K562 (cell line): ENCODE results near the gene CCDC200. TPM values are rescaled to one million over a fixed set of nuclear protein-coding genes. Genes with fewer than 3 reads are reported as not detected.
A peak's percentile ranks its signal among the peaks of the same experiment; 100 is the strongest.

ENCODE experiments used
- ARID4B ChIP-seq: sonication (generic); formaldehyde crosslinking; IDR thresholded peaks from 2 replicates; pipeline ENCODE4 v1.8.0; 2022; ENCODE audit warnings: mild to moderate bottlenecking, missing genetic modification reagents
- BCL6 ChIP-seq: fragments of 250-450 bp; sonication (Bioruptor Pico); IDR thresholded peaks from 2 replicates; pipeline ENCODE4 v1.4.0; 2020
- CBX2 ChIP-seq: fragments of 200-600 bp; sonication (generic); IDR thresholded peaks from one replicate; pipeline ENCODE4 v1.6.1; 2012; ENCODE audit warnings: mild to moderate bottlenecking, low read length, inconsistent platforms; ENCODE audit not compliant: insufficient read depth, poor library complexity, severe bottlenecking
- FOXK1 ChIP-seq: sonication (generic); formaldehyde crosslinking; IDR thresholded peaks from 2 replicates; pipeline ENCODE4 v1.8.0; 2022; ENCODE audit warnings: missing genetic modification reagents, mild to moderate bottlenecking, borderline replicate concordance
- GABPA ChIP-seq: fragments of 200-800 bp; sonication (Bioruptor generic); conservative IDR thresholded peaks from 2 replicates; pipeline ENCODE4 v1.6.1; 2016; ENCODE audit warnings: low read depth, missing genetic modification characterization, missing compliant biosample characterization
- GTF2B ChIP-seq: IDR thresholded peaks from 2 replicates; pipeline ENCODE4 v1.6.1; 2011; ENCODE audit not compliant: insufficient read length; ENCODE audit errors: extremely low read depth
- HMGXB4 ChIP-seq: sonication (generic); formaldehyde crosslinking; IDR thresholded peaks from 2 replicates; pipeline ENCODE4 v1.8.1; 2023; ENCODE audit warnings: mild to moderate bottlenecking, missing genetic modification reagents
- NCOA1 ChIP-seq: fragments of 450-650 bp; IDR thresholded peaks from 2 replicates; pipeline ENCODE4 v1.6.1; 2016; ENCODE audit warnings: low read depth
- NCOA6 ChIP-seq: fragments of 450-650 bp; IDR thresholded peaks from 2 replicates; pipeline ENCODE4 v1.6.1; 2017; ENCODE audit warnings: mild to moderate bottlenecking
- PKNOX1 ChIP-seq: fragments of 450-650 bp; IDR thresholded peaks from 2 replicates; pipeline ENCODE4 v1.6.1; 2016
- PTRF ChIP-seq: fragments of 450-650 bp; IDR thresholded peaks from 2 replicates; pipeline ENCODE4 v1.6.1; 2016; ENCODE audit warnings: mild to moderate bottlenecking, missing genetic modification characterization, missing compliant biosample characterization
- SLC30A9 ChIP-seq: fragments of 250-450 bp; sonication (Bioruptor Pico); IDR thresholded peaks from 2 replicates; pipeline ENCODE4 v1.8.0; 2022; ENCODE audit warnings: mild to moderate bottlenecking, moderate library complexity
- SREBF2 ChIP-seq: sonication (generic); formaldehyde crosslinking; IDR thresholded peaks from 2 replicates; pipeline ENCODE4 v1.4.0; 2020; ENCODE audit warnings: mild to moderate bottlenecking, missing genetic modification reagents
- STAG1 ChIP-seq: sonication (generic); formaldehyde crosslinking; IDR thresholded peaks from 2 replicates; pipeline ENCODE4 v1.5.0; 2020; ENCODE audit warnings: missing genetic modification reagents, borderline replicate concordance
- TCF15 ChIP-seq: fragments of 250-450 bp; sonication (Bioruptor Pico); IDR thresholded peaks from 2 replicates; pipeline ENCODE4 v1.8.0; 2022; ENCODE audit warnings: moderate library complexity, mild to moderate bottlenecking, inconsistent platforms
- YBX1 ChIP-seq: fragments of 450-650 bp; IDR thresholded peaks from 2 replicates; pipeline ENCODE4 v1.7.1; 2016; ENCODE audit warnings: mild to moderate bottlenecking
- ZNF224 ChIP-seq: sonication (generic); formaldehyde crosslinking; IDR thresholded peaks from 2 replicates; pipeline ENCODE4 v1.8.0; 2022; ENCODE audit warnings: mild to moderate bottlenecking, missing genetic modification reagents
- ZNF277 ChIP-seq: fragments of 250-450 bp; sonication (Bioruptor Pico); IDR thresholded peaks from 2 replicates; pipeline ENCODE4 v1.8.0; 2022; ENCODE audit warnings: inconsistent platforms, mild to moderate bottlenecking, moderate library complexity, borderline replicate concordance
- polyA plus RNA-seq, 8 experiments: library from polyadenylated mRNA; depleted of rRNA in 4 of 8; stranded (reverse) in 5 of 8; unstranded in 3 of 8; fragments of >200 nt; fragmentation: Nextera tagmentation in 2 of 8; fragmentation: Illumina TruSeq in 1 of 8; extraction: Ambion mirVana in 2 of 8; extraction: Trizol in 1 of 8; gene quantifications; 2 replicates each; pipeline versions ENCODE4 v1.2.1 to v1.2.3, GENCODE V29; 2011 to 2014; ENCODE audit warnings: inconsistent platforms in 1 of 8, missing spikeins in 1 of 8
- total RNA-seq, 7 experiments: library from RNA; depleted of rRNA in 6 of 7; stranded (reverse); fragments of >200 nt in 6 of 7; fragmentation: Illumina TruSeq in 2 of 7; extraction: Trizol in 2 of 7; gene quantifications; 2 replicates each; pipeline versions ENCODE4 v1.2.1 to v1.2.3, GENCODE V29; 2011 to 2021; ENCODE audit warnings: low replicate concordance in 1 of 7

Gene CCDC200
- total and polyA plus RNA-seq, 9 of the 15 experiments (the other 6 are each of a cell fraction or from before 2014, with no cell fraction given) = 0.14 TPM; not detected in 8

GRCh38 chr17:43171586-43172487 is 56.6 kb downstream of the CCDC200 start (continued):
- TF ChIP-seq HMGXB4 (CRISPR knock-in tag) (no peak), NCOA6 (no peak), GTF2B (no peak), ARID4B (no peak), TCF15 (CRISPR knock-in tag) (no peak), GABPA (tag) (peak; percentile 72), SREBF2 (CRISPR knock-in tag) (no peak), CBX2 (no peak), PTRF (no peak), NCOA1 (no peak), ZNF277 (CRISPR knock-in tag) (no peak), SLC30A9 (CRISPR knock-in tag) (no peak), YBX1 (no peak), BCL6 (CRISPR knock-in tag) (no peak), PKNOX1 (peak; percentile 69), FOXK1 (CRISPR knock-in tag) (no peak), ZNF224 (no peak), STAG1 (CRISPR knock-in tag) (no peak)
